ENCODE results near the gene ITCH. TPM values are rescaled to one million over a fixed set of nuclear protein-coding genes. Genes with fewer than 3 reads are reported as not detected.
"Not testable (repeated sequence)": the region's sequence is repeated elsewhere in the genome, so short reads cannot be mapped to it uniquely, and the experiment has no call there.

The ITCH gene
- total and polyA plus RNA-seq, 11 donors: 6.0 to 49.0 (median 39.5) TPM

GRCh38 chr20:34516247-34517113, 153.4 kb downstream of the ITCH start, which contains the start of gene DYNLRB1:
TSS of gene DYNLRB1 (plus strand) at chr20:34516422. CDS start at chr20:34516459, 37 bp downstream.
- WGBS, 4 donors: 0% methylated on average over 29 to 59 of the region's 59 CpGs
- TF ChIP-seq POLR2A (IDR thresholded peaks at IDR 0.05): peak in 1 of 2 donors; percentile 86
- TF ChIP-seq, protein P1, sequence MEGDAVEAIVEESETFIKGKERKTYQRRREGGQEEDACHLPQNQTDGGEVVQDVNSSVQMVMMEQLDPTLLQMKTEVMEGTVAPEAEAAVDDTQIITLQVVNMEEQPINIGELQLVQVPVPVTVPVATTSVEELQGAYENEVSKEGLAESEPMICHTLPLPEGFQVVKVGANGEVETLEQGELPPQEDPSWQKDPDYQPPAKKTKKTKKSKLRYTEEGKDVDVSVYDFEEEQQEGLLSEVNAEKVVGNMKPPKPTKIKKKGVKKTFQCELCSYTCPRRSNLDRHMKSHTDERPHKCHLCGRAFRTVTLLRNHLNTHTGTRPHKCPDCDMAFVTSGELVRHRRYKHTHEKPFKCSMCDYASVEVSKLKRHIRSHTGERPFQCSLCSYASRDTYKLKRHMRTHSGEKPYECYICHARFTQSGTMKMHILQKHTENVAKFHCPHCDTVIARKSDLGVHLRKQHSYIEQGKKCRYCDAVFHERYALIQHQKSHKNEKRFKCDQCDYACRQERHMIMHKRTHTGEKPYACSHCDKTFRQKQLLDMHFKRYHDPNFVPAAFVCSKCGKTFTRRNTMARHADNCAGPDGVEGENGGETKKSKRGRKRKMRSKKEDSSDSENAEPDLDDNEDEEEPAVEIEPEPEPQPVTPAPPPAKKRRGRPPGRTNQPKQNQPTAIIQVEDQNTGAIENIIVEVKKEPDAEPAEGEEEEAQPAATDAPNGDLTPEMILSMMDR (IDR thresholded peaks at IDR 0.05): no peak
- peaks cover 0 to 34% (median 10%) of the 10 kb centered on the region in 9 donors for H3K36me3 ChIP-seq
- H3K4me1 ChIP-seq: peaks cover 0 to 49% (median 31%) of the 10 kb centered on the region in 12 donors
- no peaks in the 10 kb centered on the region for H3K9me3 ChIP-seq
- peak within 1 kb of the TSS; percentile 56 to 95 (median 80) for H3K4me3 ChIP-seq
- H3K27ac ChIP-seq: peak within 1 kb of the TSS; percentile 89 to 99 (median 95)
- no peaks in the 10 kb centered on the region for H3K27me3 ChIP-seq
- DNase-seq (peak; percentile 97 to 98 (median 98)), ATAC-seq (peak; percentile 96 to 98 (median 97))
- intact Hi-C loops (cut with DNase I): loop anchor here in 4 of 10 donors (2.0 to 10.0 kb wide), 4 partner anchors 202 to 214 kb away; partner anchors contain the start of gene AHCY (in 1 of the 4)

GRCh38 chr20:34517114-34517505, 154.0 kb downstream of the ITCH start:
- intact Hi-C loops (cut with DNase I): loop anchor here in 4 of 10 donors (2.0 to 10.0 kb wide), 4 partner anchors 202 to 214 kb away; partner anchors contain the start of gene AHCY (in 1 of the 4)
- Histone ChIP-seq H3K36me3 (peaks cover 0 to 30% (median 8%) of the 10 kb centered on the region in 9 donors), H3K4me1 (peaks cover 0 to 52% (median 31%) of the 10 kb centered on the region in 12 donors), H3K27ac (peak overlapping the region in 11 of 12 donors; percentile 91 to 99 (median 95)), H3K27me3 (no peaks in the 10 kb centered on the region), H3K4me3 (peak overlapping the region; percentile 56 to 95 (median 80)), H3K9me3 (no peaks in the 10 kb centered on the region)
- DNase-seq: no peak
- no peak for ATAC-seq
- WGBS, 4 donors: 1 to 2% (median 2%) methylated on average over 3 of the region's 3 CpGs
- TF ChIP-seq, protein P1 (IDR thresholded peaks at IDR 0.05): no peak
- no peak for TF ChIP-seq POLR2A (IDR thresholded peaks at IDR 0.05)

GRCh38 chr20:34518863-34519262, 155.8 kb downstream of the ITCH start:
- not testable (repeated sequence) for ATAC-seq, H3K9me3 ChIP-seq, H3K27ac ChIP-seq, H3K4me3 ChIP-seq, H3K27me3 ChIP-seq, DNase-seq
- WGBS, 4 donors: 88 to 92% (median 92%) methylated on average over 7 of the region's 7 CpGs
- peaks cover 0 to 39% (median 8%) of the 10 kb centered on the region in 9 donors for H3K36me3 ChIP-seq
- intact Hi-C loops (cut with DNase I): loop anchor here in 2 of 10 donors (5.0 to 10.0 kb wide), 2 partner anchors 204 to 207 kb away; no protein-coding TSS in a partner anchor
- peaks cover 2 to 64% (median 45%) of the 10 kb centered on the region in 12 donors for H3K4me1 ChIP-seq

GRCh38 chr20:34519841-34520240, 156.8 kb downstream of the ITCH start:
- H3K27ac ChIP-seq, ATAC-seq, H3K4me3 ChIP-seq, DNase-seq, H3K9me3 ChIP-seq, H3K27me3 ChIP-seq: not testable (repeated sequence)
- Histone ChIP-seq H3K36me3 (peaks cover 0 to 43% (median 15%) of the 10 kb centered on the region in 9 donors), H3K4me1 (peaks cover 4 to 66% (median 45%) of the 10 kb centered on the region in 12 donors)
- WGBS, 4 donors: 86 to 92% (median 88%) methylated on average over 10 of the region's 10 CpGs
- intact Hi-C loops (cut with DNase I): loop anchor here in 7 of 10 donors (5.0 to 10.0 kb wide), 4 partner anchors 45 to 325 kb away; no protein-coding TSS in a partner anchor
